Measurements from ENCODE around the gene RER1.

RER1 gene

DNA sequence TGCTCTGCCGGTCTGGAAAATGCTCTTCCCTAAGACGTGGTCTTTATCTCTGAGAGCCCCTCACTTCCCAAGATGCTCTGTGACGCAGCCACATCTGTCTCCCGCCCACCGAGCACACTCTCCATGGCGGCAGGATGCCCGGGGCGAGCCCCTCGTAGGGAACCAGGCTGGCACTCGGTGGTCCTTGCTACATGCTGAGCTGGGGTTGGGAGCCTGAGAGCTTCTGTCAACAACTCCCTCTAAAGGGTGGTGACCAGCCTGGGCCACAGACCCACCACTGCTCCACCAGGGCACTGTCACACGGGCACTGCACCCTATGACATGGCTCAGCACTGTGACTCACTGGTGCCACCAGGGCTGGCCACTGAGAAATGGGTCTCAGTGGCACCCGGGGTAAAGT lies 18.1 kb downstream of the RER1 start:
- DNase-seq, result no peak

DNA sequence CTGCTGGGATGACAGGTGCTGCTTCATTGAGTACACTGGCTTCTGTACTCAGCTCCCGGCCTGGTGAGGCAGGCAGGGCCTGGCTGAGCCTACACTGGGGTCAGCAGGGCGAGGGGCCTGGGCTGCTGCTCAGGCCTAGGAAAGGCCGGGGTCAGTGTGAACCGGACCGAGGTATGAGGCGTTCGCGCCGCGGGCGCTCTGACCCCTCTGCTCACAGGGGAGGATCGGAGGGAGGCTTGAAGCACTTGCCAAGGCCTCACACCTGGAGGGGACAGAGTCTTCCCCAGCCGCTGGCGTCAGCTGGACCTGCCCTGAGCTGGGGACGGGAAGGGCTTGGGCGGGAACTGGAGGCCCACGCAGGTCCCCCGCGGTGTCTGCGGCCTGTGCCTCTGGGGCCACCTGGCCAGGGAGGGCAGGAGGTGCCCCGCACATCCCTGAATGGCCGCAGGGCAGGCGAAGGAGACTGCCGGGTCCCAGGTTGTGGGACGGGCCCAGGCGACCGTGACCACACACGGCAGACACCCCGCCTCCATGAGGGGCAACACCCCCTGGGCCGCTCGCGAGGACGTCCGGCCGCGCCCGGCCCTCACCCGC lies 20.3 kb downstream of the RER1 start:
- DNase-seq, result no peak

DNA sequence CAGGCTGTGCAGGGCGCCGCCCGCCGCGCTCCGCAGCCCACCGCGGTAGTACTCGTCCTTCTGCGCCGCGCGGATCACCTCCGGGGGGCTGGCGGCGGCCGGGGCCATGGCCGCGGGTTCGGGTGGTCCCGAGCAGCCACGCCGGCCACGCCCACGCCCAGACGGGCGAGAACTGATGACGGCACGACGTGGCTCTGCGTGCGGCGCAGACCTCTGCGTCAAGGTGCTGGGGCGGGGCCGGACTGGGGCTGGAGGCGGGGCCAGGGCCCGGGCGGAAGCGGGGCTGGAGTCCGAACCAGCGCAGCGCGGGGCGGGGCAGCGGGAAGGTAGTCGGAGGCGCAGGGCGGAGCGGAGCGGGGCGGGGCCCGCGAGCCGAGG lies 20.7 kb downstream of the RER1 start, which contains the start of gene PEX10:
Gene PEX10 (minus strand): TSS at position 170 of the 378 bp plus-strand sequence. CDS start 62 bp downstream, at position 108.
- peak; percentile 99 for DNase-seq

DNA sequence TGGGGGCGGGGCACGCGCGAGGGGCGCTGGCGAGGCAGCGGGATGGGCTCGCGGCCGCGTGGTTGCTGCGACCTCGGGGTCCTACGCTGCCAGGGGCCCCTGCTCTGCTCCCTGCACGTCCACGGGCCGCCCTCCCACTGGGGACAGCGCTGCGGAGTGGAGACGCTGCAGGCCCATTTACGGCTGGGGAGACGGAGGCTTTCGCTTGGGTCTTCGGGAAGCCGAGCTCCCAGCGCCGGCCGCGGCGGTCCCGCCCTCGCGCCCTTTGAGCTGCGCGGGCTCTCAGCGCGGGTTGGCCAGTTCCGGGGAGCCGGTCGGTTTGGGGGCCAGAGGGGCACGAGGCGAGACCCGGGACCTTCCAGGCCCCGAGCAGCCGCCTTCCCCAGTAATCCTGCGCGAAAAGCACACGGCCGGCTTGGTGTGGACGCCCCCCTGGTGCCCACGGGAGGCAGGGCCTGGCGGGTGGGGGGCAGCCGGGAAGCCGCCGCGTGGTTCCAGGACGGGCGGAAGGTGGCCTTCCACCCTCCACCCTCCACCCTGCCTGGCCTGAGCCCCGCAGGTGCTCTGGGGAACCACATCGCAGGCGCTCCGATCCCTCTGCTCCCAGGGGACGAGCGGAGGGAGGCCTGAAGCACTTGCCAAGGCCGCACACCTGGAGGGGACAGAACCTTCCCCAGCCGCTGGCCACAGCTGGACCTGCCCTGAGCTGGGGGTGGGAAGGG lies 21.3 kb downstream of the RER1 start:
- DNase-seq, result no peak

DNA sequence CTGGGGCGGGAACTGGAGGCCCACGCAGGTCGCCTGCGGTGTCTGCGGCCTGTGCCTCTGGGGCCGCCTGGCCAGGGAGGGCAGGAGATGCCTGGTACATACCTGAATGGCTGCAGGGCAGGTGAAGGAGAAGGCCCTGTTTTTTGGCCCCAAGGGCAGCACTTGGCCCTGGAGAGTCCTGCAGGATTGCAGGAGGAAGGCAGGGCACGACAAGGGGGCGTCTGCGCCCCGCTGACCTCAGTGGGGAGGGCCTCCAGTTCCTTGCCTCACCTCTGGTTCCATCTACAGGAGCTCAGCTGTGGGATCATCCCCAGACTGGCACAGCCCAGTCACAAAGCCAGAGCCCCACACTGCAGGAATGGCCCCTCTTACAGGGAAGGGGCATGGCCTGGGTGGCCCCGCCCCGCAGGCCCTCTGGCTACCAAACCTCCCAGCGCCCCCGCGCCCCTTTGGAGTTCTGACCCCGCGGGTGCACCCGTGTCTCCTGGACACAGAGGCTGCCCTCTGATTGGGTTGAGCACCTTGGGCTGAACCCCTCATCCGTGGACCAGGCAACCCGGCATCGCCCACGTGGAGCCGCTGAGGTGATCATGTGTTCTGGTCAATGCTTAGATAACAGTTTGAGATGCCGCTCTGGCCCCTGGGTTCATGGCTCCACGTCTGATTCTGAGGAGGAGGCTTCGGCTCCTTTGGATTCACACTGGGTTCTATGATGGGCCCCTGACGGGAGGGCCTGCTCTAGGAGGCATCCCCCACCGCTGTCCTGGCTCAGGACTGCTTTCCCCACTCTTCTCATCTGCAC lies 22.1 kb downstream of the RER1 start:
- DNase-seq, result peak; percentile 39

DNA sequence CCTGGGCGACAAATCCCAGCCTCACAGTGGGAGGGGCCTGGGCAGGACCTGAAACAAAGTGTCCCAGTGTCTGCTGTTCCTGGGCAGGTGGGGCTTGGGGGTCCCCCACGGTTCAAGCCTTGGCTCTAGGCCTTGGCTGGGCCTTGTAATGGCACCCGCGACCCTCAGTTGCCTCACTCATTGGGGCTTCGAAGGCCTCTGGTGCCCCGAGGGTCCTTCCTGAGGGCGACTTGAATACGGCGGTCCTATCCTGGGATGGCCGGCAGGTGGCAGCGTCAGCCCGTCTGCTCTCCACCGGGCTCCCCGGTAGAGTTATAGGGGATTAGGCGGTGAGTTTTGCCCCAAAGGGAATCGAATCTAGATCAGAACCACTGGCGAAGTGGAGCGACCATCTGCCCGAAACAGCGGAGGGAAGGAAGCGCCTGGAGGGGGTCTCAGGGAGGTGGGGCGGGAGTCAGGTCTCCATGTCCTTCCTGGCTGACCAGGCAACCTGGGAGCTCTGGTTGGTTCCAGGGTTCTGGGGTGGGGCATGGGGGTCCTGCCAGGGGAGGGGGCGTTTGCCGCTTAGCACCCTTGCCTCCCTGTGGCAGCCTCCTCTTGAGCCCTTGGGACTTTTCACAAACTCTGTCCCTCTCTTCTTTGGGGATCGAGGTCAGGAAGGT lies 22.8 kb downstream of the RER1 start:
- DNase-seq, result peak; percentile 83

DNA sequence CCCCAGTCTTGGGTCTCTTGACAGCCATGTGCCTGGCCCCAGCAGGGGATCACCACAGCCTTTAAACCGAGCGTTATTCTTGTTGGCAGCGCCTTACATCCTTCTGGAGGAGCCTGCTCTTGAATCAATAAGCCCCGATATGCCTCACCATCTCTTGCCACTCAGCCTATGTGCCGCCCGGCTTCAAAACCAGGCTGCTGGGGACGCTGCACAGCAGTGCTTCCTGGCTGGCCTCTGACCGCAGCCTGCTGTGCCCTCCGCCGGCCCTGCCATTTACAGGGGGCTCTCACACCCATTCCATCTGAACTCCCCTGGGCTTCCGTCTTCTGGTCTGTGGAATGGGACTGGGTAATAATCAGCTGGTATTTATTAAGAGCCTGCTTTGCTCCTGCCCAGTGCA lies 23.7 kb downstream of the RER1 start:
- no peak for DNase-seq

DNA sequence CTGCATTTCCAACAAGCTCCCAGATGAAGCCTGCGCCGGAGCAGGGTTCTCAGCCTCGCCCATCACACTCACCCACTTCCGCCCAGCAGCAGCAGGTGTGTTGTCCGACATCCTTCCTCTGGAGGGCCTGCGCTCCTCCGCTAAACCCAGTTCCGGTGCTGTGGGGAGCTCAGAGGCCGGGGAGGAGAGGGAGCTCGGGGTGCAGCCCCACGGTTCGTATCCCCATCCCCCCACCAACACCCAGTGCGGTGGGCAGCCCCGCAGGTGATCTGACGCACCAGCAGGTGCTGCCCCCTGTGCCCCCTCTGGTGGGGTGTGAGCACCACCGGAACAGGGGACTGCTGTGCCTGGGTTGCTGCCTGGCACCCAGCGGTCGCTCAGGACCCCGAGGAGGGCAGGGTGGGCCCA lies 24.2 kb downstream of the RER1 start:
- peak; percentile 70 for DNase-seq

DNA sequence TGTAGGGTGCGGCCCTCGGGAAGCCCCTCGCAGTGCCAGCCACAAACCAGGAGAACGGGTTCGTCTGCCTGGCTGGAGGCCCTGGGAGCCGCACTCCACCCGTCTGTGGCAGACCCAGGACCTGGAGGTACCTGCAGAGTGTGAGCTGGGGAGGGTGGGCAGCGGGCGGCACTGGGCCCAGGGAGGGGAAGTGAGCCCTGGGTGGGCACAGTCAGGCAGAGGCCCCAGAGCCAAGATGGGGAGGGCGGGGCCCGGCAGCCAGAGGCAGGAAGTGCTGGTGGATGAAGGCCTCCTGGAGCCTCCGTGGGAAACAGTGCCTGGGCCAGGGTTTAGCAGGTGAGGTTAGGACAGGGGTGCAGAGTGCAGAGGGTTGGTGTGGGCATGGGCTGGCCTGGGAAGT lies 24.8 kb downstream of the RER1 start:
- DNase-seq, result peak; percentile 34

DNA sequence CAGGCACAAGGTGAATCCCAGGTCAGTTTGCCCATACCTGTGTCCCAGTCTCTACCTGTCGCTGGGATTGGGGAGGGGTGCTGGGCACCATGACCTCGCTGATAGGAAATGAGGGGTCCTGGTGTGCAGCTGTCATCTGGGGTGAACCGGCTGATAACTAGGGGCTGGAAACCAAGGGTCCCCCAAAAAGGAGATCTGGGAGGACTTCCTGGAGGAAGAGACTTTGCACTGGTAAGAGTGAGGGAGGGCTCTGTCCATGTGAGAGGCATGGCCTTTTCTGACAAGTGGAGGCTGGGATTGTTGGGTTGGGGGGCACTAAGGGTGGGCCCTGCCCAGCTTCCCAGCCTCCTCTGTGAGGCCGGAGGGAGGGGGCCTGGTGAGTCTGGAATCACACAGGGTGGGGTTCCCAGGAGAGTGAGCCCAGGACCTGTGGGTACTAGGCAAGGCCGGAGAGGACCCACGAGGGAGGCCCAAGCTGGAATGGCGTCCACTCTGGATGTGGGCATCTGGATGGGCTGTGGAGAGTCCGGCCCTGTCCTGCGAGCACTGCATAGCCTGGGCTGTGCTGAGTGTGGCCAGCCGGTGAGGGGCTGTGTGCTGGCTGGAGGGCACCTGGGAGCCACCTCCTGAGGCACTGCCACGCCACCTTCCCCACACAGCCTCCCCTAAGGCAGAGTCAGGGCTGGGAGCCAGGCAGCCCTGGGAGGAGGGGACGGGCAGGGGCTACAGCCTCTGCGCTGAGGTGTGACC lies 25.6 kb downstream of the RER1 start:
- DNase-seq, result no peak

DNA sequence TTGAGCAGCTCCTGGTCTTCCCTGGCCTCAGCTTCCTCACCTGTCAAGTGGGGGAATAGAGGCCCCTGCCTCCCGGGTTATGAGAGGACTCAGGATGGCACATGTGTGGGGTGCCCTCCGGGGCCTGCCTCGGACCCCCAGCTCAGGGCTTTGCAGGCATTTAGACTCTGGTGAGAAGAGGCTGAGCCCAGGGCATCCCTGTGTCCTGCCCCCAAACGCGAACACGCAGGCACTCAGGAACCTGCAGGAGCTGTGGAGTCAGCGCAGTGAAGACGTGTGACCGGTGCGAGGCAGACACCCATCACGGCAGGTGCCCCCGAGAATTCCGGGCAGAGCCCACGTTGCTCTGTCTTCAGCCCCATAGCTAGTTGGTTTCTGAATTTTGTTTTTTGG lies 26.2 kb downstream of the RER1 start:
- no peak for DNase-seq

DNA sequence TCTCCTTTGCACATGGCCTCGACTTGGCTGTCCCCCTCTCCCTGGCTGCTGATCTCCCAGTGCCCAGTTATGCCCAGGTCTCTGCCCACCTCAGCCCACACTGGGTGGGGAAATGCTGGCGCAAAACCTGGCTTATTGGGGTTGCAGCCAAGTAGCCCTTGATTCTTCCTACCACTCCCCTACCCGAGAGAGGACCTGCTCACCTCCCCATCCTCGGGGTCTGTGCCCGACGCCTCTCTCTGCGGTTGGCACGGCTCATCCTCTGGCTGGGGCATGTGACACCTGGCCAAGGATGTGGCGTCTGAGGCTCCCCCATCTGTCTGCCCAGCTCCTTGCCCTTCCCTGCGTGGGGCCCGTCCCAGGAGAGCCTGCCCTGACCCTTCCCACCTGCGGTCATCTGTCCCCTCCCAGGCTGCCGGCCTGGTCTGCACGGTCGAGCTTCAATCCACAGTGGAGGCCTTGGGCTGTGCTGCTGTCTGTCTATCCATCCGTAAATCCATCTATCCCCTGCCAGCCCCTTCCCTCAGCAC lies 27.2 kb downstream of the RER1 start:
- no peak for DNase-seq

DNA sequence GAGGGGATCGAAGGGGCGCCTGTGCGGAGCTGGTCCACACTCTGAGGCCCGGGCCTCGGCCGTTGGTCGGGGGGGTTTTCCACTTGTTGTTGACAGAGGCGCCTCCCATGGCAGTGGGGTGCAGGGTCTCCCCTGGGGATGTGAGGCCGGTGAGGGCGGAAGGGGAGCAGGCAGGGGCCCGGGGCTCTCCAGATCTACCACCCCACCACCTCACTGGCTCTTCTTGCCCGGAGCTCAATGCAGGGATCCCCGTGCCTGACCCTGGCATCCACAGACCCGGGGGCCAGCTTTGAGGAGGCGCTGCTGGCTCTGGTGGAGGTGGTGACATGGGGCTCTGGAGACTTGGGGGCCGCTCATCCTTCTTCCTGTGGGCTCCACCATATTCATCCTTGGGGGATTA lies 27.8 kb downstream of the RER1 start:
- no peak for DNase-seq

DNA sequence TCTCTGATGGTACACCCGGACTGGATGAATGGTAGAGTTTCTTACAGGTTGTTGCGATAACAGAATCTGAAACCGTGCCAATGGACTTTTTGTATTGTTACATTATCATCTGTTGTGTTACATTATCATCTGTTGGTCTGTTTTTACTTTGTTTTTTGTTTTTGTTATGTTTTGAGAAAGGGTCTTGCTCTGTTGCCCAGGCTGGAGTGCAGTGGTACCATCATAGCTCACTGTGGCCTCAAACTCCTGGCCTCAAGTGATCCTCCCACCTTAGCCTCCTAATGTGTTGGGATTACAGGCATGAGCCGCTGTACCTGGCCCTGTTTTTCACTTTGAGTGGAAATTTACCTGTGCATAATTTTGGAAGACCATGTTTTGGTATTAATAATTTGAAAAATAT lies 30.9 kb downstream of the RER1 start:
- no peak for DNase-seq

DNA sequence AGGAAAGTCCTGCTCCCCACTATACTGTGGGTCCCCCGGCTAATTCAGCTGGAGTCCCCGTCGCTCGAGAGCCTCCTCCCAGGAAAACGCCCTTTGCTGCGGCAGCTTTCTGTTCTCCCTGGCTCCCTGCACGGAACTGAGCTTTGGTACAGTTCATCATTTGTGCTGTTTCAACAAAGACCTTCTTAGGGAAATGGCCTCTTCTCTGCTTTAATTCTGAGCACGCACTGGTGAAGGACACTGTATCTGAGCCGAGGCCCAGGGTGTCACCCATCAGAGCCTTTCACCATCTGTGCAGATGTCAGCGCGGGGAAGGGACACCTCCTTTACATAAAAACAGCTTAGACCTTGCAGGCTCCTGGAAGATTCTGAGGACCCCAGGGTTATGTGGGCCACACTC lies 34.3 kb downstream of the RER1 start:
- DNase-seq, result no peak

DNA sequence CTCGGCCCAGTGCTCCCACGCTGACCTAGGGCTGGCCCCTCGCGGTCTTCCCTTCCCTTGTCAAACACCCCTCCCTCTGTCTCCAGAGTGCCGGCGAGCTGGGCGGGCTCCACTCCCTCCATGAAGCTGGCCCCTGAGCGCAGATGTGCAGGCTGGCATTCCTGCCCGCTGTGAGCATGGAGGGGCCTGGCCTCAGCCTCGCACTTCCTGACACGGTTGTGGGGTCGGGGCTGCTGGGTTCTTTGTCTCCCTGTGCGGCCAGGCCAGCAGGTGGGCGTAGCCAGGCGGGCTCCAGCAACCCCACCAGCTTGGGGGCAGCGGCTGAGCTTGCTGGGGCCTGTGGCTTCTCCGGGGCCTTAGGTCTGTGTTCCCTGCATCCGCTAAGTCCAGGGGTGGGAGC lies 34.9 kb downstream of the RER1 start:
- DNase-seq, result no peak

DNA sequence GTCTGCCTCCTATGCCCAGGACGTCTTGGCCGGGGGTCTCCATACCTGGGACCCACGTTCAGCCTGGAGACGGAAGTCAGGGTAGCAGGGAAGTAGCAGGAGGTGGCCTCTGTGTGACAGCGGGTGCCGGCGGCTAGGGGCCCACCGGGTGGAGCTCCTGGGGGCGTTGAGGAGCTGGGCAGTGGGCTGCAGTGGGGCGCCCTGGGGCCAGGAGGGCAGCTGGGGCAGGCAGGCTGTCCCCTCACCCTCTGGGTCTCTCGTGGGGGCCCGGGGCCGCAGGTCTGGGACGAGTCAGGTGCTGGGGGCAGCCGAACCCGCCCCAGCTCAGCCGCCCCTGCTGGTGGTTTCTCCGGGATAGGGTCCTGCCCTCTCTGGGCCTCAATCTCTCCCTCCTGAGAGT lies 35.4 kb downstream of the RER1 start:
- DNase-seq, result no peak

DNA sequence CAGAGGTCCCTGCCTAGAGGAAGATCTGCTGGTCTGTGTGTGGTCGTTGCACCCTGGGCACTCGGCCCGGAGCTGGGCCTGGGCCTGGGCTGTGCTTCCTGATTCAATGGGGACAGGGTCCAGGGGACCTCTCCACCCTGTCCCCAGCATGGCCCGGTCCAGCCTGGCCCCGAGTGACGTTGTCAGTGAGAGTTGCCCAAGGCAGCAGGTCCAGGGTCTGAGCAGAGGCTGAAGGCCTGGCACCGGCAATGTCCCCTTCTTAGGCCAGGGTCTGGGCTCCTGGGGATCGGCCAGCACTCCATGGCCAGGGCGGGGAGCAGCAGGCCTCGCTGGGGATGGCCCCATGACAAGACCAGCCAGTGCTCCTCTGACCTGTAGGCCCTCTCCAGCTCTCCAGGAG lies 36.3 kb downstream of the RER1 start:
- DNase-seq, result no peak

DNA sequence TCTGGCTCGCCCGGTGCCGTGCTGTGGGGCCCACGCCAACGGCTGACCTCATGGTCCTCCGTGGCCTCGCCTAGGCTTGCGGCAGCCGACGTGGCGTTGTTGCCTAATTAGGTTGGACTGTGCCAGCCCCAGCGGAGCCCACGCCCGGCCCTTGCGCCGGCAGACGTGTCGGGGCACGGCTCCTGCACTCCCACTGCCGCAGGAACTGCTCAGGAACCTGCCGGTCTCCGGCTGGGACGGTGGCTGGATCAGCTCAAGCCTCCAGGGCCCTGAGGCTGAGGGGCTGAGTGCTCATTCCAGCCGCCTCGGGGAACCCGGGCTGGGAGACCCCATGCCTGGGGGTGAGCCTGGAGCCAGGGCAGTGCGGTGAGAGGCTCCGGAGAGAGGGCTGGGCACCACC lies 36.8 kb downstream of the RER1 start:
- DNase-seq, result no peak

DNA sequence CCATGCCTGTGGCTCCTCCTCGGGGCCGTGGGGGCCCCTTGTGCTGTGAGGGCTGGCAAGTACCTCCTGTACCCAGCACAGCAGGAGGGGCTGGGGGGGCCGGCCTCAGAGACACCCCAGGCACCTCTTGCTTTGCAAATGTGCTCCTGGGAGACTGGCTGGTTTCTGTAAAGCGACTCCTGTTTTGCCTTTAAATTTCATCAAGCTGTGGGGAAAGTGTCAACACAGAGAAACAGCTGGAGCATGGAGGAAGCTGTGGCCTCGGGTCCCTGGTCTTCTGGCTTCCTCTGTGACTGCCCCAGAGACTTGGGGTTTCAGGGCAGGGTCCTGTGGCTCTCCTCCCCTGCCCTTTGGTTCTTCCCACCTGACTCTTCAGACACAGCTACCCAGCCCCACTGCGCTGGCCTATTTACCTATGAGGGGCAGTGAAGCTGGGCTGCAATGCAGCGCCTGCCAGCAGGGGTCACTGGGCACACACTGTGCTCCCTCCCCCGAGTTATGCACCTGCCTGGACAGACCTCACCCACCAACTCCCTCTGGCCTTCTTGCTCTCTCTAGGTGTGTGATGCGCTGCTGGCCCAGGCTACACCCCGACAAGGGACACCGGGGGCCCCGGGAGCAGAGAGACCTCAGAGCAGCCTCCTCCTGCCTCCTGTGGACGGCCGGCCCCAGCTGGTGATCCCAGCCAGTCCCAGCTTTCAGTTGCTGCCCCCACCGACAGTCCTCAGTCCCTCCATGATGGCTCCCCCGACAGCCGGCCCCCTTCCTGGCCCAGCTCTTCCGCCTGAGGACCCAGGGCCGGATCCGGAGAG lies 38.3 kb downstream of the RER1 start:
- DNase-seq, result peak; percentile 25

DNA sequence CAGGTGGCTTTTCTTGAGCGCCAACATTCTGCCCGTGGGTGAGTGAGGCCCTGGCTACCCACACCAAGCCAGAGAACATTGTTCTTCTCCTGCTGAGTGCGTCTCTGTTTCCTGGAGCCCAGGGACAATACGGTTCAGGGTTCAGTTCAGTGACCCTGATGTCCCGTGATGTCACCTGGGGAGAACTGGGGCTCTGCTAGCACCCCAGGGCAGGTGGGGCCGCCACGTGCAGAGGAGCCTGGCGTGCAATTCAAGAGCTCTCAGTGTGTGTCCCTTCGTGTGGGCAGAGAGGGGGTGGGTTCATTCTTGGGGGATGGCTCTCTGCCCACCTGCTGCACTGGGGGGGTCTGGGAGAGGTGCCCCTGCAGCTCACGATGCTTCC lies 38.9 kb downstream of the RER1 start:
- DNase-seq, result no peak

DNA sequence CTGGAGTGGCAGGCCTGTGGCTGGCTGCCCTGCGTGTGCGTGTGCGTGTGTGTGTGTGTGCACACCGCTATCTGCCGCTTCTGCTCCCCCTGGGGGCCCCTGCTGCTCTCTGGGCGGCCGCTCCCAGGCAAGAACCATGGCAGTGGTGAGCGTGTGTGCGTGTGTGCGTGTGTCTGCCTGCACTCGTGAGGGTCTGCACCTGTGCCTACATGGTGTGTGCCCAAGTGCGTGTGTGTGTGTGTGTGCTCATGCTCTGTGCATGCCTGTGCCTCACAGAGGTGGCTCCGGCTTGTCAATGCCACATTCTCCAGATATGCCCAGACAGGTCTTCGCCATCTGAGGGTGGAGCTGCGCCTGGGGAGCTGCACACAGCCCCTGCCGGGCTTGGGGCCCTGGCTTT lies 39.5 kb downstream of the RER1 start:
- no peak for DNase-seq

Measured in activated CD4-positive, alpha-beta T cell treated with anti-CD3 and anti-CD28 coated beads, Interleukin-2, Interleukin-6, amounts not matched to agents 100 ng/mL and 50 ng/mL, durations not matched to agents 16 hours and 8 hours (primary cell).